GM21786 (cell line): ENCODE measurements around the gene VSTM4.

ENCODE experiments used
- ATAC-seq: cut with Tn5 transposase; IDR thresholded peaks from one replicate; pipeline ENCODE4 v1.9.1; 2021; ENCODE audit not compliant: unreplicated experiment

The VSTM4 gene

GRCh38 chr10:49010865-49011264 is 104.5 kb downstream of the VSTM4 start:
- no peak for ATAC-seq

GRCh38 chr10:49010295-49010694 is 105.0 kb downstream of the VSTM4 start:
- no peak for ATAC-seq

GRCh38 chr10:49009199-49009979 is 105.9 kb downstream of the VSTM4 start:
- ATAC-seq: no peak

GRCh38 chr10:49008505-49009198 is 106.7 kb downstream of the VSTM4 start:
- no peak for ATAC-seq

GRCh38 chr10:49008091-49008490 is 107.2 kb downstream of the VSTM4 start:
- ATAC-seq: no peak

GRCh38 chr10:49007129-49007528 is 108.2 kb downstream of the VSTM4 start:
- ATAC-seq: no peak

GRCh38 chr10:49005270-49005669 is 110.1 kb downstream of the VSTM4 start:
- ATAC-seq: no peak

- ATAC-seq: no peak
These were observed 113.3 kb downstream of the VSTM4 start for GRCh38 chr10:49001870-49002672.

- ATAC-seq: no peak
These were observed 113.9 kb downstream of the VSTM4 start for GRCh38 chr10:49001402-49001801.

GRCh38 chr10:49000437-49001398 is 114.6 kb downstream of the VSTM4 start:
- no peak for ATAC-seq

GRCh38 chr10:48999346-48999745 is 116.0 kb downstream of the VSTM4 start:
- ATAC-seq: no peak

- no peak for ATAC-seq
These were observed 119.0 kb downstream of the VSTM4 start for GRCh38 chr10:48996329-48996728.

GRCh38 chr10:48993627-48994026 is 121.7 kb downstream of the VSTM4 start:
- no peak for ATAC-seq

- ATAC-seq: no peak
These were observed 125.1 kb downstream of the VSTM4 start for GRCh38 chr10:48990226-48990625.

- ATAC-seq: no peak
These were observed 129.6 kb downstream of the VSTM4 start for GRCh38 chr10:48985621-48986158.

GRCh38 chr10:48983648-48984351 is 131.5 kb downstream of the VSTM4 start:
- no peak for ATAC-seq

- no peak for ATAC-seq
These were observed 132.7 kb downstream of the VSTM4 start for GRCh38 chr10:48982584-48982983.

GRCh38 chr10:48981310-48981907 is 133.9 kb downstream of the VSTM4 start:
- peak; percentile 53 for ATAC-seq

GRCh38 chr10:48978318-48978717 is 137.0 kb downstream of the VSTM4 start:
- ATAC-seq: no peak
